GM15510 (cell line): Measurements from ENCODE around the gene MAGEA1.

Experiments used
- POLR2A ChIP-seq: IDR thresholded peaks from 3 replicates; pipeline ENCODE4 v1.6.1; 2011; ENCODE audit warnings: borderline replicate concordance; ENCODE audit not compliant: insufficient read length; ENCODE audit errors: extremely low read depth

MAGEA1 gene, protein sequence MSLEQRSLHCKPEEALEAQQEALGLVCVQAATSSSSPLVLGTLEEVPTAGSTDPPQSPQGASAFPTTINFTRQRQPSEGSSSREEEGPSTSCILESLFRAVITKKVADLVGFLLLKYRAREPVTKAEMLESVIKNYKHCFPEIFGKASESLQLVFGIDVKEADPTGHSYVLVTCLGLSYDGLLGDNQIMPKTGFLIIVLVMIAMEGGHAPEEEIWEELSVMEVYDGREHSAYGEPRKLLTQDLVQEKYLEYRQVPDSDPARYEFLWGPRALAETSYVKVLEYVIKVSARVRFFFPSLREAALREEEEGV

DNA sequence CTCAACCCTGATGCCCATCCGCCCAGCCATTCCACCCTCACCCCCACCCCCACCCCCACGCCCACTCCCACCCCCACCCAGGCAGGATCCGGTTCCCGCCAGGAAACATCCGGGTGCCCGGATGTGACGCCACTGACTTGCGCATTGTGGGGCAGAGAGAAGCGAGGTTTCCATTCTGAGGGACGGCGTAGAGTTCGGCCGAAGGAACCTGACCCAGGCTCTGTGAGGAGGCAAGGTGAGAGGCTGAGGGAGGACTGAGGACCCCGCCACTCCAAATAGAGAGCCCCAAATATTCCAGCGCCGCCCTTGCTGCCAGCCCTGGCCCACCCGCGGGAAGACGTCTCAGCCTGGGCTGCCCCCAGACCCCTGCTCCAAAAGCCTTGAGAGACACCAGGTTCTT, at the start of gene MAGEA1:
TSS of gene MAGEA1 (plus strand) at position 154 of the 400 bp plus-strand sequence. CDS start 3,106 bp downstream, outside the sequence.
- TF ChIP-seq POLR2A: no peak

DNA sequence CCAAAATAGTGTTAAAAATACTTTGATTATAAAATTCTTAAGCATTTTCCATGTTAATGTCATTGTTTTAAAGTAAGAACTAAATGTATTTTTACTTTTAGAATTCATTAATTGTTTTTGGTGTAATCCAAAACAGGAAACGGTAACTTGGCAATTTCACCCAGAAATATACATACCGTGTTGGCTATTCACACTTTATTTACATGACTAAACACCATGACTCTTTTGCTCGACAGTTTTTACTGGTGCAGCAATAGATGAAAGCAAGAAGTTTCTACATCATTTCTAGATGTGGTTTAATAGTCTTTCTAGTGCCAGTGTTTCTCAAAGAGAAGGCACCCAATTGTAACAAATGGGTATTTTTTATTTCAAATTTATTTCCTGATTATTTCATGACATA, 25.6 kb upstream of the MAGEA1 start:
- no peak for TF ChIP-seq POLR2A

DNA sequence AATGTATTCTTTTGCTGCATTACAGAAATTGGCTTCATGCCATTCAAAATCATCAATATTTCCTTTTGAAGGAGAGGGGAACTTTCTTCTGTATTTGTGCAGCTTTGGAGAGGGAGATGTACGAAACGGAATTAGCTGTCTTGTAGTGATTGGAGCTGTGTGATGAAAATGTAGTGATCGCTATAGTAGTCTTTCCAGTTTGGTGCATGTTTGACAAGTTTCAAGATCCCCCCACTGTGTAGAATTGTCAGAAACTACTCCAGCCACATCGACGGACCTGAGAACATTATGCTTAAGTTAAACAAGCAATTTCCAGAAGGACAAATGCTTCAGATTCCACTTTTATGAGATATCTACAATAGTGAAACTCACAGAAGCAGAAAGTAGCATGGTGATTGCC, 21.6 kb upstream of the MAGEA1 start:
- TF ChIP-seq POLR2A: no peak

DNA sequence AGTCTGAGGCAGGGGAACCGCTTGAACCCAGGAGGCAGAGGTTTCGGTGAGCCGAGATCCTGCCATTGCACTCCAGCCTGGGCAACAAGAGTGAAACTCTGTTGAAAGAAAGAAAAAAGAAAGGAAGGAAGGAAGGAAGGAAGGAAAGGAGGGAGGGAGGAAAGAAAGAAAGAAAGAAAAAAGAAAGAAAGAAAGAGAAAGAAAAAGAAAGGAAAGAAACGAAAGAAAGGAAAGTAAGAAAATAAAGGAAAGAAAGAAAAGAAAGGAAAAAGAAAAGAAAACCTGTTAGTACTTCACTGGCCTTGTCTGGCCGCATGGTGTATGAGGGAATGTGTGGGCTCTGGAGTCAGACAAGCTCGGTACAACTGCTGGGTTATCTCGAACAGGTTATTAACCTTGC, 20.8 kb upstream of the MAGEA1 start:
- no peak for TF ChIP-seq POLR2A

DNA sequence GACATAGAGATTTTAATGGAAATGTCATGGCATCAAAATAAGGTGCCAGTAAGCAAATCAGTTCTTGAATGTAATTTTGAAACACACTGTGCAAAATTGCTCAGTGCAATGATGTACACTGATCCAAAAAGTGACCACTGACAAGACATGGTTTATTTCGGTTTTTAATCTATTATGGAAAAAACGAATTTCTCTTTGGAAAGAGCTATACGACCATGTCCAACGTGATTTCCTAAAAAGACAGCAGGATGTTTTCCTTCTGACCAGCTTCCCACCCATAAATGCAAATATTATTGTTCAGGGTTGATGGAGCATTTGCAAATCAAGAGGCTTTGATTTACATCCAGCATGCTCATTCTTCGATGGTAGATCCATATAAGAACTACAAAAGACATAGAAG, 17.1 kb upstream of the MAGEA1 start:
- TF ChIP-seq POLR2A: no peak

DNA sequence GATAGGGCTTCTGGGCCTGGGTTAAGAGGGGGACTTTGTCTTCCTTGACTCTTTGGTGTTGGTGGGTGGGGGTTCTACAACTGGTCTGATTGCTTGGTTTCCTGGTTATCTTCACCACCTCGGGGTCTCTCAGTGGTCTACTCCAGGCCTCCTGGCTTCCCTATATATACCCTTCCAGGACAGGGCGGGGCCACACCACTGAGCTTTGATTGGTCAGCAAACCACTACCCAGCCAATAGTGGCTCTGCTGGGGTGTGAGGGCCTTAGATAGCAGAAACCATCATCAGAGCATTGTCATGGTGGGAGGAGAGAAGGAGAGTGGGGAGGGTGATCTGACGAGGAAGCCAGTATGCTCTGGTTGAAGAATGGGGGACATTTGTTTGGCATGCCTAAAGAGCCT, 14.4 kb upstream of the MAGEA1 start:
- TF ChIP-seq POLR2A: no peak

DNA sequence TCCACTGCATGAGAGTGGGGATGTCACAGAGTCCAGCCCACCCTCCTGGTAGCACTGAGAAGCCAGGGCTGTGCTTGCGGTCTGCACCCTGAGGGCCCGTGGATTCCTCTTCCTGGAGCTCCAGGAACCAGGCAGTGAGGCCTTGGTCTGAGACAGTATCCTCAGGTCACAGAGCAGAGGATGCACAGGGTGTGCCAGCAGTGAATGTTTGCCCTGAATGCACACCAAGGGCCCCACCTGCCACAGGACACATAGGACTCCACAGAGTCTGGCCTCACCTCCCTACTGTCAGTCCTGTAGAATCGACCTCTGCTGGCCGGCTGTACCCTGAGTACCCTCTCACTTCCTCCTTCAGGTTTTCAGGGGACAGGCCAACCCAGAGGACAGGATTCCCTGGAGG, 2.7 kb downstream of the MAGEA1 start:
- no peak for TF ChIP-seq POLR2A

DNA sequence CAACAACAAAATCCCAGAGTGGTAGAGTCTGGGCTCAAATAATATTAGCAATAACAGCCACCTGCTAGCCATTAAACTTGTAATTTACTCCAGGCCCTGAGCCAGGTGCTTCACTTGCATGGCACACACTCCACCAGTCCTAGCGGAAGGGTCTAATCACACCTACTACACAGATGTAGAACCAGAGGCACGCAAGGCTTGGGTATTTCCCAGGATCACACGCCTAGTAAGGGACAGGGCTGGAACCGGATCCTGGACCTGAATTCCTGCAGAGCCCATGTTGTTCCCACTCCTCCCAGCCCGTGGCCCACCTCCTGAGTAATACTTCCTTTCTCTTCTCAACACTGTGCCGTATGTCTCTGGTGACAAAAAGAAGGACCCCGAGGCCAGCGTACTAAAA, 5.7 kb downstream of the MAGEA1 start:
- TF ChIP-seq POLR2A: no peak

DNA sequence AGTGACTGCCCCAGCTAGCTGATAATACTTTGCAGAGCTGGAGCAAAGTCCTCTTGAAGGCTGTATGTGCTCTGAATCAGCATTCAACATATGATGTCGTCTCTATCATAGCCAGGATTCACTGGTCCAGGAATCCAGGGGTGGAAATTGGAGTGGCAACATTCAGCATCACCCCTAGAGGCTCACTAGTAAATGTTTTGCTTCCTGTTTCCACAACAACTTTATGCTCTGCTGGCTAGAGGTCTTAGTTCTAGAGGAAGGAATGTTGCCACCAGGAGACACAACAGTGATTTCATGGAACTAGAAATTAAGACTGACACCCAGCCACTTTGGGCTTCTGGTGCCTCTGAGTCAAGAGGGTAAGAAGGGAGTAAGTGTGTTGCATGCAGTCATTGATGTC, 11.3 kb downstream of the MAGEA1 start:
- TF ChIP-seq POLR2A: no peak

DNA sequence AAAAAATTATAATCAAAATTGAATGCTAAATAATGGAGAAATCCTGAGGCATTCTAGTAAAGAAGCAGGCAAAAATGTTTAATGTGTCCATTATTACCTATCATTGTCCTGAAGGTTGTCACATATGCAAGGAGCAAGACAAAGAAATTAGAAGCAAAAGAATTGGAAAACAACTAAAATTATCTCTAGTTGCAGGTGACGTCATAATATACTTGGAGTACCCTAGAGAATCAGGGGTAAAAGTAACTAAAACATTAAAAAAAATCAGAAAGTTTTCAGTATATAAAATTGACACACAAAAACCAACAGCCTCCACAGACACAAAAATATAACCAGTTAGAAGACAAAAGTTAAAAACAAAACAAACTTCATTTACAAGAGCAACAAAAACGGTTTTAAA, 21.4 kb downstream of the MAGEA1 start:
- no peak for TF ChIP-seq POLR2A

DNA sequence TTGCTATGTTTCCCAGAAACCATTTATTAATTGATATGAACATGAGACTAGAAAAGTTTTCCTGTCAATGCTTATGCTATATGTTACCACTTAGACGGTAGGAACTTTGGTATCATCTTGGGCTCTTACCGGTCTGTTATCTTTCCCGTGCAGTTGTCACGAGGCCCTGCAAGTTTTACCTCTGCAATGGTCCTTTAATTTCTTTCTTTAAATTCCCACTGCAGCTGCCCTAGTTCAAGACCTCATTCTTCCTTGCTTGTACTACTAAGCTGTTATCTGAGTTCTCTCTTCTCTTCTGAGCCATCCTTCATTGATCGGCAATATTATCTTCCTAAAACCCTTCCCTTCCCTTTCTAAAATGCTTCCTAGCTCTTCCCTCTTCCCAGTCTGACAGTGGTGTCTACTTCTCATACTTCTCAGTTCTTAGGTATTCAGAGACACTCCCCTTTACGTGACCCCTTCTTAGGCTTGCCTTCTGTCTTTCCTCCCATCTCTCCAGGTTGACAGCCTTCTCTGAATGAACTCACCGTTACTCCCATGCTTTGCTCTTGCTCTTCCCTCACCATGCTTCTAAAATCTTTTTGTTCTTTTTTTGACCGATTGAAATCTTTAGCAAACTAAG, 27.5 kb downstream of the MAGEA1 start:
- no peak for TF ChIP-seq POLR2A

DNA sequence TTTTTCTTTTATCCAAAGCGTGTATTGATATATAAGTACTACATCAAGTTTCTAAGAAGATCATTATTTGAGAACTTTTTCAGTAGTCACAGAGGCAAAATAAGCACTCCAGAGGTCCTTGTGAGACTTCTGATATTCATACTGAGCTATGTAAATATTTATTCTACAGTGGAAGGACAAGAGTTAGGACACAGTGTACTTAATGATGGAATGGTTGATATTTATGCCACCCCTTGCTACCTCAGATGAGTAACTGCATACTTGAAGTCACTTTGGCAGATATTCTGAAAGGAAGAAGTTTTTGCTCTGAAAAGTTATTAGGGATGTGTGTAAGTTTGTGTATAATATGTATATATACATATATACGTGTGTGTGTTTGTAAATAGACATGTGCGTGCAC, 30.3 kb downstream of the MAGEA1 start:
- TF ChIP-seq POLR2A: no peak

DNA sequence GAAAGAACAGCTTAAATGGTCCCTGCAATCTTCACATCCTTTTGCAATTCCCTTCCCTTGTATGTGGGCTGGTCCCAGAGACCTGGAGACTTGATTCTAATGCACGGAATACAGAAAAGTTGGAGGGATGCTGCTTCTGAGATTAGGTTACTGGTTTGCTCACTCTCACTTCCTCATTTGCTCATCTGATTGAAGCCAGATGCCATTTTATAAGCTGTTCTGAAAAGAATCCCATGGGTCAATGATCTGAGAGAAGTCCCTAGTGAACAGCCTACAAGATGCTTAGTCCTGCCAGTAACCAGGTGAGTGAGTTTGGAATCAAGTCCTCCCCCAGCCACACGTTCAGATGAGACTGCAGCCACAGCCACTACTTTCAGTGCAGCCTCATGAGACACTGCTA, 35.9 kb downstream of the MAGEA1 start:
- no peak for TF ChIP-seq POLR2A

DNA sequence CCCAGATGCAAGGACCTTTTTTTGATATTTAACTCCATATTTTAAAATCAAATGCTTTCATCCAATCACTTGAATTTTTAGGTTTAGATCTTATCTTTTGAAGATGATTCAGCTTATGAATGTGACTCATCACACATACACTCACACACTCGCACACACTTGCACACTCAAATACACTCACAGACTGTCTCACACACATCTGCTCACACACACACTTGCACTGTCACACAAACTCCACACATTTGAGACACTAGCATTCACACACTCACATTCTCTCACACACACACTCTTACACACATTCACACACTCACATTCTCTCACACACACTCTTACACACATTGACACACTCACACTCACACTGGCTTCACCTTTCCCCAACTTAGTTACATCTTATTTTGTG, 37.8 kb downstream of the MAGEA1 start:
- TF ChIP-seq POLR2A: no peak

DNA sequence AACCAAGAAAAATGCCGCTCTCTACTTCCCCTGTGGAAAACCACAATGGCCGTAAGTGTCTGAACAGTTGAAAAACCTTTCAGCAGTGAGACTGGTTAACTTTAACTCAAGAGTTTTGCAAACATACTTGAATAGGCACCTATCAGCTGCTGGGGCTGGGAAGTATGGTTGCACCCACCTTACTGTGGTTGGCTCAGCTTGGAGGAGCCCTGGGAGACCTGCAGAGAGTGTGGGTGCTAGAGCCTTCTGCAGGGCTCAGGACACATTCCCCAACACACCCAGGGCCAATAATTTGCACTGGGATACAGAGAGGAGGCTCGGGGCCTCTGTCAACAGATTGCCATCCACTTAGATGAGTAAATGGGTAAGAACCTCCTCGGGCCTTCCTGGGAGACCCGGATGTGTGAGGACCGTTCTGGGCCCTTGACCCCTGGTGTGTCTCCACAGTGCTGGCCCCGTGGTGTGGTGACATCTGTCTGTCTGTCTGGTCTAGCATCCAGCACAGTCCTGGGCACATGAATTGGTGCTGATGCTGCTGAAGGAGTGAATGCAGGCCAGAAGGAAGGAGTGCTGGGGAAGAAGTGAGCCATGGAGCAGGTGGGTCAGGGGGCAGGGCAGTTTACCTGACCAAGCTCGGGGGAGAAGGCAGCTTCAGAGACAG, 46.5 kb downstream of the MAGEA1 start:
- TF ChIP-seq POLR2A: no peak

DNA sequence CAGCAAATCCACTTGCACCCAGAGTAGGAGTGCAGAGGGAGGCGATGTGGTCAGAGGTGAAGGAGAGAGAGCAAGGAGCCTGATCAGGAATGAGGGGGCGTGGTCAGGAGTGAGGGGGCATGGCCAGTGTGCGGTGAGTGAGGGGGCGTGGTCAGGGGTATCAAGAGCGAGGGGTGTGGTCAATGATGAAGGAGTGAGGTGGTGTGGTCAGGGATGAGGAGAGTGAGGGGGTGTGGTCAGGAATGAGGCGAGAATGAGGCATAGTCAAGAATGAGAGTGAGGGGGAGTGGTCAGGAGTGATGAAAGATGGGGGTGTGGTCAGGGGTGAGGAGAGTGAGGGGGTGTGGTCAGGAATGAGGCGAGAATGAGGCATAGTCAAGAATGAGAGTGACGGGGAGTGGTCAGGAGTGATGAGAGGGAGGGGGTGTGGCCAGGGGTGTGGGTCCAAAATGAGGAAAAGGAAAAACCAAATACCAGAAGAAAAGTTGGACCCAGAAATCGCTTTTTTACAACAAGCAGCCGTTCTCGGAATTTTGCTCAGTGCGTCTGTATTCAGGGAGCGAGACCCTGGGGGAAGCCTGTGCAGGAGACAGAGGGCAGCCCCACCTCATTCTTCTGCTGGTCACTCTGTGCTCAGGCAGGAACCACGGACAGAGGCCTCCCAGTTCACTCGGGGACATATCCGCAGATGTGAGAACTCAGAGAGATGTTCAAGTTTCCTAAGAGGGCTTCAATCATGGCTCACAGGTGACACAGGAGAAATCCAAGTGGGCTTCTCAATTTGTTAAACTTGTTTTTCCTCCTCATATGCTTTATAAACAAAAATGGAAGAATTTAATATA, 47.5 kb downstream of the MAGEA1 start:
- no peak for TF ChIP-seq POLR2A
